SU-DHL-6 (cell line): ENCODE results near the gene ZDHHC7.

ENCODE experiments used
- CTCF ChIP-seq: fragments of 200-600 bp; sonication (generic); IDR thresholded peaks from one replicate; pipeline ENCODE4 v1.5.1; 2017; ENCODE audit warnings: antibody characterized with exemption, mild to moderate bottlenecking, low read length, moderate library complexity; ENCODE audit not compliant: insufficient read depth, poor library complexity, severe bottlenecking
- EZH2phosphoT487 ChIP-seq: fragments of 200-600 bp; sonication (generic), shearing (Covaris generic); conservative IDR thresholded peaks from 2 replicates; pipeline ENCODE4 v1.6.1; 2018; ENCODE audit warnings: mild to moderate bottlenecking, antibody characterized with exemption, low read length, moderate library complexity, mixed read lengths

- TF ChIP-seq CTCF (no peak), EZH2phosphoT487 (no peak)
These were observed 44.3 kb upstream of the ZDHHC7 start for GRCh38 chr16:85055493-85056210.
